ENCODE results near the gene PDE4B.

Gene PDE4B

GRCh38 chr1:66262208-66262963 is 469.7 kb downstream of the PDE4B start:
- no peaks in the 10 kb centered on the region for H3K9me3 Mint-ChIP-seq
- intact Hi-C loops (cut with micrococcal nuclease): no loop called here
- H3K27me3 Mint-ChIP-seq: no peaks in the 10 kb centered on the region
- H3K4me3 Mint-ChIP-seq: no peak overlapping the region
- H3K27ac Mint-ChIP-seq: no peak overlapping the region
- H3K36me3 Mint-ChIP-seq (ENCODE audit: low read depth): no peaks in the 10 kb centered on the region
- H3K4me1 Mint-ChIP-seq (ENCODE audit: low read depth): peaks cover 19% of the 10 kb centered on the region

GRCh38 chr1:66265268-66265667 is 472.6 kb downstream of the PDE4B start:
- peaks cover 19% of the 10 kb centered on the region for H3K4me1 Mint-ChIP-seq (ENCODE audit: low read depth)

GRCh38 chr1:66265796-66266195 is 473.1 kb downstream of the PDE4B start:
- Mint-ChIP-seq H3K36me3 (ENCODE audit: low read depth) (no peaks in the 10 kb centered on the region), H3K27me3 (no peaks in the 10 kb centered on the region), H3K4me1 (ENCODE audit: low read depth) (peaks cover 21% of the 10 kb centered on the region), H3K4me3 (no peak overlapping the region), H3K27ac (no peak overlapping the region), H3K9me3 (no peaks in the 10 kb centered on the region)
- intact Hi-C loops (cut with micrococcal nuclease): no loop called here

More at GRCh38 chr1:66265268-66265667, 472.6 kb downstream of the PDE4B start:
- intact Hi-C loops (cut with micrococcal nuclease): no loop called here
- Mint-ChIP-seq H3K27ac (no peak overlapping the region), H3K9me3 (no peaks in the 10 kb centered on the region), H3K36me3 (ENCODE audit: low read depth) (no peaks in the 10 kb centered on the region), H3K4me3 (no peak overlapping the region), H3K27me3 (no peaks in the 10 kb centered on the region)

GRCh38 chr1:66266350-66266749 is 473.7 kb downstream of the PDE4B start:
- no peaks in the 10 kb centered on the region for H3K9me3 Mint-ChIP-seq
- no peaks in the 10 kb centered on the region for H3K27me3 Mint-ChIP-seq
- no peak overlapping the region for H3K4me3 Mint-ChIP-seq
- intact Hi-C loops (cut with micrococcal nuclease): no loop called here
- no peak overlapping the region for H3K27ac Mint-ChIP-seq
- no peaks in the 10 kb centered on the region for H3K36me3 Mint-ChIP-seq (ENCODE audit: low read depth)
- H3K4me1 Mint-ChIP-seq (ENCODE audit: low read depth): peaks cover 17% of the 10 kb centered on the region

GRCh38 chr1:66266756-66267155 is 474.1 kb downstream of the PDE4B start:
- peaks cover 17% of the 10 kb centered on the region for H3K4me1 Mint-ChIP-seq (ENCODE audit: low read depth)
- intact Hi-C loops (cut with micrococcal nuclease): no loop called here
- no peak overlapping the region for H3K4me3 Mint-ChIP-seq

GRCh38 chr1:66267201-66267940 is 474.7 kb downstream of the PDE4B start:
- Mint-ChIP-seq H3K27me3 (no peaks in the 10 kb centered on the region), H3K36me3 (ENCODE audit: low read depth) (no peaks in the 10 kb centered on the region), H3K4me1 (ENCODE audit: low read depth) (peaks cover 24% of the 10 kb centered on the region), H3K27ac (no peak overlapping the region), H3K9me3 (no peaks in the 10 kb centered on the region), H3K4me3 (no peak overlapping the region)
- intact Hi-C loops (cut with micrococcal nuclease): no loop called here

More at GRCh38 chr1:66266756-66267155, 474.1 kb downstream of the PDE4B start:
- Mint-ChIP-seq H3K27me3 (no peaks in the 10 kb centered on the region), H3K9me3 (no peaks in the 10 kb centered on the region), H3K27ac (no peak overlapping the region), H3K36me3 (ENCODE audit: low read depth) (no peaks in the 10 kb centered on the region)

GRCh38 chr1:66269222-66269621 is 476.5 kb downstream of the PDE4B start:
- Mint-ChIP-seq H3K36me3 (ENCODE audit: low read depth) (no peaks in the 10 kb centered on the region), H3K27ac (no peak overlapping the region), H3K4me1 (ENCODE audit: low read depth) (peaks cover 36% of the 10 kb centered on the region), H3K9me3 (no peaks in the 10 kb centered on the region), H3K27me3 (no peaks in the 10 kb centered on the region), H3K4me3 (no peak overlapping the region)
- intact Hi-C loops (cut with micrococcal nuclease): no loop called here

- H3K27me3 Mint-ChIP-seq: no peaks in the 10 kb centered on the region
- intact Hi-C loops (cut with micrococcal nuclease): no loop called here
- H3K4me3 Mint-ChIP-seq: no peak overlapping the region
- H3K36me3 Mint-ChIP-seq (ENCODE audit: low read depth): no peaks in the 10 kb centered on the region
- H3K27ac Mint-ChIP-seq: no peak overlapping the region
- no peaks in the 10 kb centered on the region for H3K9me3 Mint-ChIP-seq
- H3K4me1 Mint-ChIP-seq (ENCODE audit: low read depth): peaks cover 39% of the 10 kb centered on the region
Observed at GRCh38 chr1:66270119-66270812, 477.6 kb downstream of the PDE4B start.

- peaks cover 49% of the 10 kb centered on the region for H3K4me1 Mint-ChIP-seq (ENCODE audit: low read depth)
- H3K27me3 Mint-ChIP-seq: no peaks in the 10 kb centered on the region
- intact Hi-C loops (cut with micrococcal nuclease): no loop called here
- H3K36me3 Mint-ChIP-seq (ENCODE audit: low read depth): no peaks in the 10 kb centered on the region
- H3K27ac Mint-ChIP-seq: no peak overlapping the region
- H3K4me3 Mint-ChIP-seq: no peak overlapping the region
- no peaks in the 10 kb centered on the region for H3K9me3 Mint-ChIP-seq
Observed at GRCh38 chr1:66271216-66271903, 478.7 kb downstream of the PDE4B start.

- no peak overlapping the region for H3K27ac Mint-ChIP-seq
- no peaks in the 10 kb centered on the region for H3K36me3 Mint-ChIP-seq (ENCODE audit: low read depth)
- no peaks in the 10 kb centered on the region for H3K9me3 Mint-ChIP-seq
- peaks cover 49% of the 10 kb centered on the region for H3K4me1 Mint-ChIP-seq (ENCODE audit: low read depth)
- H3K27me3 Mint-ChIP-seq: no peaks in the 10 kb centered on the region
- no peak overlapping the region for H3K4me3 Mint-ChIP-seq
- intact Hi-C loops (cut with micrococcal nuclease): no loop called here
Observed at GRCh38 chr1:66271904-66272254, 479.2 kb downstream of the PDE4B start.

GRCh38 chr1:66273656-66274055 is 481.0 kb downstream of the PDE4B start:
- Mint-ChIP-seq H3K27ac (no peak overlapping the region), H3K4me1 (ENCODE audit: low read depth) (peaks cover 61% of the 10 kb centered on the region), H3K36me3 (ENCODE audit: low read depth) (no peaks in the 10 kb centered on the region), H3K27me3 (no peaks in the 10 kb centered on the region), H3K9me3 (no peaks in the 10 kb centered on the region), H3K4me3 (no peak overlapping the region)
- intact Hi-C loops (cut with micrococcal nuclease): no loop called here

- Mint-ChIP-seq H3K9me3 (no peaks in the 10 kb centered on the region), H3K27ac (no peak overlapping the region), H3K4me1 (ENCODE audit: low read depth) (peaks cover 71% of the 10 kb centered on the region), H3K27me3 (peaks cover 2% of the 10 kb centered on the region), H3K4me3 (no peak overlapping the region), H3K36me3 (ENCODE audit: low read depth) (no peaks in the 10 kb centered on the region)
- intact Hi-C loops (cut with micrococcal nuclease): loop anchor here (5.0 kb wide), 1 partner anchor 58 kb away; no protein-coding TSS in a partner anchor
Observed at GRCh38 chr1:66274634-66275033, 481.9 kb downstream of the PDE4B start.

- H3K36me3 Mint-ChIP-seq (ENCODE audit: low read depth): no peaks in the 10 kb centered on the region
- no peaks in the 10 kb centered on the region for H3K9me3 Mint-ChIP-seq
- H3K4me3 Mint-ChIP-seq: no peak overlapping the region
- intact Hi-C loops (cut with micrococcal nuclease): loop anchor here (5.0 kb wide), 1 partner anchor 57 kb away; no protein-coding TSS in a partner anchor
- peaks cover 73% of the 10 kb centered on the region for H3K4me1 Mint-ChIP-seq (ENCODE audit: low read depth)
- H3K27ac Mint-ChIP-seq: peak overlapping the region; percentile 75
- H3K27me3 Mint-ChIP-seq: peaks cover 2% of the 10 kb centered on the region
Observed at GRCh38 chr1:66275083-66275482, 482.4 kb downstream of the PDE4B start.
